ENCODE measurements around the gene LSM3.
A peak's percentile ranks its signal among the peaks of the same experiment; 100 is the strongest.

Gene LSM3

GRCh38 chr3:14178247-14179113 lies at the start of gene LSM3, which contains the start of gene XPC:
Gene LSM3 (plus strand): TSS chr3:14178817. CDS start chr3:14178861, 44 bp downstream.
Gene XPC (minus strand): TSS chr3:14178601. CDS start chr3:14178568, 33 bp downstream.
- Mint-ChIP-seq H3K27ac (peak within 1 kb of the TSS; percentile 99), H3K4me1 (ENCODE audit: low read depth) (peaks cover 66% of the 10 kb centered on the region), H3K4me3 (peak within 1 kb of the TSS; percentile 90), H3K36me3 (peaks cover 2% of the 10 kb centered on the region), H3K9me3 (ENCODE audit: low read depth) (no peaks in the 10 kb centered on the region), H3K27me3 (no peaks in the 10 kb centered on the region)

GRCh38 chr3:14129296-14129695 lies 49.3 kb upstream of the LSM3 start:
- no peak overlapping the region for H3K4me3 Mint-ChIP-seq
- peaks cover 29% of the 10 kb centered on the region for H3K4me1 Mint-ChIP-seq (ENCODE audit: low read depth)
- H3K27ac Mint-ChIP-seq, result no peak overlapping the region
- no peaks in the 10 kb centered on the region for H3K27me3 Mint-ChIP-seq
- H3K9me3 Mint-ChIP-seq (ENCODE audit: low read depth), result no peaks in the 10 kb centered on the region
- peaks cover 13% of the 10 kb centered on the region for H3K36me3 Mint-ChIP-seq

DNA sequence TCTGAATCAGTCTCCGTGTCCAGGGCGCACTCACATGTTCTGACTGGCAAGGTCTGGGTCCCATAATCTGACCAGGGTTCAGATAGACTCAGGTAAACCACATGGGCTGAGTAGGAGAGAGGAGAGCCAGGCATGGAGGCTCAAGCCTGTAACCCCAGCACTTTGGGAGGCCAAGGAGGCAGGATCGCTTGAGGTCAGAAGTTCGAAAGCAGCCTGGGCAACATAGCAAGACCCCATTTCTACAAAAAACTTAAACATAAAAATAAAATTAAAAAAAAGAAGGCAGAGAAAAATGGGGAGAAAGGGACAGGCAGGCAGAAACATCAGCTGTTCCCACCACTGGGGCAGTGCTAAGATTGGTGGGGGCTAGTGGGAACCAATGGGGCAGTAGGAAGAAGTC lies 48.4 kb upstream of the LSM3 start:
- Mint-ChIP-seq H3K4me3 (no peak overlapping the region), H3K27me3 (no peaks in the 10 kb centered on the region), H3K9me3 (ENCODE audit: low read depth) (no peaks in the 10 kb centered on the region), H3K27ac (no peak overlapping the region), H3K4me1 (ENCODE audit: low read depth) (peaks cover 29% of the 10 kb centered on the region), H3K36me3 (peaks cover 13% of the 10 kb centered on the region)

GRCh38 chr3:14130707-14131106 lies 47.9 kb upstream of the LSM3 start:
- Mint-ChIP-seq H3K27me3 (no peaks in the 10 kb centered on the region), H3K27ac (no peak overlapping the region), H3K4me1 (ENCODE audit: low read depth) (peaks cover 29% of the 10 kb centered on the region), H3K9me3 (ENCODE audit: low read depth) (no peaks in the 10 kb centered on the region), H3K4me3 (no peak overlapping the region), H3K36me3 (peaks cover 13% of the 10 kb centered on the region)

- H3K27me3 Mint-ChIP-seq, result no peaks in the 10 kb centered on the region
- no peak overlapping the region for H3K27ac Mint-ChIP-seq
- peaks cover 25% of the 10 kb centered on the region for H3K4me1 Mint-ChIP-seq (ENCODE audit: low read depth)
- peaks cover 17% of the 10 kb centered on the region for H3K36me3 Mint-ChIP-seq
- no peak overlapping the region for H3K4me3 Mint-ChIP-seq
- H3K9me3 Mint-ChIP-seq (ENCODE audit: low read depth), result no peaks in the 10 kb centered on the region
These were observed 47.5 kb upstream of the LSM3 start for GRCh38 chr3:14131134-14131533.

GRCh38 chr3:14132120-14132519 lies 46.5 kb upstream of the LSM3 start:
- H3K4me1 Mint-ChIP-seq (ENCODE audit: low read depth), result peaks cover 16% of the 10 kb centered on the region
- no peaks in the 10 kb centered on the region for H3K27me3 Mint-ChIP-seq
- H3K9me3 Mint-ChIP-seq (ENCODE audit: low read depth), result no peaks in the 10 kb centered on the region
- H3K27ac Mint-ChIP-seq, result no peak overlapping the region
- H3K36me3 Mint-ChIP-seq, result peaks cover 18% of the 10 kb centered on the region
- no peak overlapping the region for H3K4me3 Mint-ChIP-seq

- H3K4me1 Mint-ChIP-seq (ENCODE audit: low read depth), result peaks cover 10% of the 10 kb centered on the region
- H3K4me3 Mint-ChIP-seq, result no peak overlapping the region
- peaks cover 18% of the 10 kb centered on the region for H3K36me3 Mint-ChIP-seq
- no peaks in the 10 kb centered on the region for H3K9me3 Mint-ChIP-seq (ENCODE audit: low read depth)
- H3K27ac Mint-ChIP-seq, result no peak overlapping the region
- no peaks in the 10 kb centered on the region for H3K27me3 Mint-ChIP-seq
These were observed 45.9 kb upstream of the LSM3 start for GRCh38 chr3:14132689-14133088.

GRCh38 chr3:14133188-14133800 lies 45.3 kb upstream of the LSM3 start:
- Mint-ChIP-seq H3K4me3 (no peak overlapping the region), H3K36me3 (peaks cover 16% of the 10 kb centered on the region), H3K27me3 (no peaks in the 10 kb centered on the region), H3K4me1 (ENCODE audit: low read depth) (peaks cover 4% of the 10 kb centered on the region), H3K9me3 (ENCODE audit: low read depth) (no peaks in the 10 kb centered on the region), H3K27ac (no peak overlapping the region)

DNA sequence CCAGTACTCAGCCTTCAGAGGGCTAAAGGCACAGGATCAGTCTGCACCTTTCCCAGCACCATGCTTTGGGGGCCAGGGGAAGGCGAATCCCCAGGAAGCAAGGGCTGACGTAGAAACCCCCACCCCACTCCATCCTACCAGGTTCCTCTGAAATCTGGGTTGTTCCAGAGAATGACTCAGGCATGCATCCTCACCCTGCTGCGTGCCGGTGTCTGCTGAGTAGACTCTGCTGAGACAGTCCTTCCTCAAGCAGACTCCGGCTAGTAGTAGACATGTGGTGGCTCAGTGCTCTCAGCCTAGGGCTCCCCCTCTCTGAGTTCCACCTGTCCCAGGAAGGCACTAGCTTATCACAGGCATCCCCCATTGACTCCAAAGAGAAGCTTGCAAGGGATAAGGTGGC lies 44.7 kb upstream of the LSM3 start:
- no peak overlapping the region for H3K27ac Mint-ChIP-seq
- H3K36me3 Mint-ChIP-seq, result peaks cover 10% of the 10 kb centered on the region
- H3K4me3 Mint-ChIP-seq, result no peak overlapping the region
- H3K4me1 Mint-ChIP-seq (ENCODE audit: low read depth), result no peaks in the 10 kb centered on the region
- no peaks in the 10 kb centered on the region for H3K9me3 Mint-ChIP-seq (ENCODE audit: low read depth)
- no peaks in the 10 kb centered on the region for H3K27me3 Mint-ChIP-seq

DNA sequence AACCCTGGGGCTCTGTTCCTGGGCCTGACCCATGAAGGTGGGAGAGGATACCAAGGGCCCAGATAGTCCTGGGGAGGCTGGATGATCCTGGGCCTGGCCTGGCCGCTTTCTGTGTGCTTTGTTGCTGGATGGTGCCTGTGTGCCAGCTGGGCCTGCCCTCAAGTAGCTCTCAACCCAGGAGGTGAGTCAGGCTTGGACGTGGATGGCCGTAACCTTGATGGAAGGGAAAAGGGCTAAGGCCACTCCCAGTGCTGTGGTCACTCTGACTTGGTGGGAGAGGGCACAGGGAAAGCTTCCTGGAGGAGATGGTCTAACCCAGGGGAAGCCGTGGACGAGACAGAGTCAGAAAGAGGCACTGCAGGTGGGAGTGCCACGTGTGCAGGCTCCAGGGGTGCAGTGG lies 44.3 kb upstream of the LSM3 start:
- peaks cover 8% of the 10 kb centered on the region for H3K36me3 Mint-ChIP-seq
- no peak overlapping the region for H3K27ac Mint-ChIP-seq
- no peaks in the 10 kb centered on the region for H3K27me3 Mint-ChIP-seq
- no peaks in the 10 kb centered on the region for H3K9me3 Mint-ChIP-seq (ENCODE audit: low read depth)
- H3K4me3 Mint-ChIP-seq, result no peak overlapping the region
- no peaks in the 10 kb centered on the region for H3K4me1 Mint-ChIP-seq (ENCODE audit: low read depth)

DNA sequence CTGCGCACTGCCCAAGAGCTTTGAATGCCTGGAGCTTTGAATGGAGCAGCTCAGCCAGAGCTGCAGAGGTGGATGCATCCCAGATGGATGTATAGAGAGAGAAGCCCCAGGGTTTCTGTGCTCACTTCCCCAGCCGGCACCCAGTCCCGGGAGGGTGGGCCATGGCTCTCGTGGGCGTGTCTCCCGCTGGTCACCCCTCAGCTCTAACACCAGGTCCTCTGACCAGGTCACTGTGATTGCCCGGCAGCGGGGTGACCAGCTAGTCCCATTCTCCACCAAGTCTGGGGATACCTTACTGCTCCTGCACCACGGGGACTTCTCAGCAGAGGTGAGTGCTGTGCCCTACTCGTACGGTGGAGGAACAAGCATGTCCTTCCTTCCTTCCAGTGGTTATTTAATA lies 43.0 kb upstream of the LSM3 start:
- Mint-ChIP-seq H3K27me3 (no peaks in the 10 kb centered on the region), H3K36me3 (peaks cover 8% of the 10 kb centered on the region), H3K4me1 (ENCODE audit: low read depth) (peaks cover 3% of the 10 kb centered on the region)

DNA sequence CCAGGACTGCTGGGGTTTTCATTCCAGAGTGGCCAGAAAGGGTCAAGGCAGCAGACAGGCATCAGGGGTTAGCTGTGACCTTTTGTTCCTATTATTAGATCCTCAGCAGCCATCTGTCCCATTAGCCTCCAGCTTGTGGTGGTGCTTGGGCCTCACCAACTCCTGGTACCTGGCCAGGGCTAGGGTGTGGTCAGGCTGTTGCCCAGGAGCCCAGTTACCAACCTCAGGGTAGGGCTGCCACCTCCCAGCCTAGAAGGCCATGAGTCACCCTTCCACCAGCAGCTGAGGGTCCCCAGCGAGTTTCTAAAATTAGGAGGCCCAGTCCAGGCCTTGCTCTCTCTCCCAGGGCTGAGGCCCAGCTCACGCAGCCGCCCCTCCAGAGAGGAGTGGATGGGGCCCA lies 41.6 kb upstream of the LSM3 start:
- Mint-ChIP-seq H3K9me3 (ENCODE audit: low read depth) (no peaks in the 10 kb centered on the region), H3K4me3 (no peak overlapping the region), H3K36me3 (peaks cover 5% of the 10 kb centered on the region), H3K27me3 (no peaks in the 10 kb centered on the region), H3K4me1 (ENCODE audit: low read depth) (peaks cover 17% of the 10 kb centered on the region), H3K27ac (no peak overlapping the region)

More for the DNA sequence above, 43.0 kb upstream of the LSM3 start:
- no peak overlapping the region for H3K27ac Mint-ChIP-seq
- H3K4me3 Mint-ChIP-seq, result no peak overlapping the region
- H3K9me3 Mint-ChIP-seq (ENCODE audit: low read depth), result no peaks in the 10 kb centered on the region

GRCh38 chr3:14137445-14137844 lies 41.2 kb upstream of the LSM3 start:
- Mint-ChIP-seq H3K27ac (no peak overlapping the region), H3K36me3 (peaks cover 5% of the 10 kb centered on the region), H3K4me3 (no peak overlapping the region), H3K27me3 (no peaks in the 10 kb centered on the region), H3K9me3 (ENCODE audit: low read depth) (no peaks in the 10 kb centered on the region), H3K4me1 (ENCODE audit: low read depth) (peaks cover 21% of the 10 kb centered on the region)

DNA sequence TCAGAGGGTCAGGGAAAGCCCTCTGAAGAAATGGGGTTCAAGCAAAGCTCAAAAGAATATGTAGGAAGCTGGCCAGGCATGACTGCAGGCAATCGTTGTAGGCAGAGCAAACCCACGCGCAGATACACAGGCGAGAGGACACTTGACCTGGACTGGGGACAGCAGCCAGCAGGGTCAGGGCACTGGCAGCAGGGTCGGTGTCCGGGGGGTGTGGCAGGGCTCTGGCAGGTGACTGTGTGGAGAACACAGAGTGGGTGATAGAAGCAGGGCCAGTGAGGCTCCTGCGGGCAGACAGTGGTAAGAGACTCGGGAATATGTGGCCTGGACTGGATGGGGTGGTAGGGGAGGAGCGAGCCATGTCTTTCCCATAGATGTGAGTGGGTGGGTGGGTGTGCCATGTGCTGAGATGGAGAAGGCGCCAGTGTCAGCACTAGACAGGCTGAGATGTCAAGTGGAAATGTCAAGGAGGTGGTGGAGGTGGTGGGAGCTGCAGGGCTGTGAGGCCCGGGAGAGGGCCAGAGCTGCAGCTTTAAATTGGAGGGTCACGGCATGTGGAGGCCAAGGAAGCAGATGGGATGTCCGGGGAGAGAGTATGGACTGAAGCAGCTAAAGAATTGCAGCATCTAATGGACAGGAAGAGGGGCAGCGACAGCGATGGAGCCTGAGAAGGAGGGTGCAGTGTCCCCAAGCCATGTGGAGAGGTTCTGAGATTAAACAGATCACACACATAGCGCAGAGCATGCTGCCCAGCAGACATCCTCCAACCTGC lies 40.3 kb upstream of the LSM3 start:
- peaks cover 7% of the 10 kb centered on the region for H3K36me3 Mint-ChIP-seq
- H3K4me3 Mint-ChIP-seq, result no peak overlapping the region
- H3K27me3 Mint-ChIP-seq, result no peaks in the 10 kb centered on the region
- no peaks in the 10 kb centered on the region for H3K9me3 Mint-ChIP-seq (ENCODE audit: low read depth)
- H3K4me1 Mint-ChIP-seq (ENCODE audit: low read depth), result peaks cover 30% of the 10 kb centered on the region
- H3K27ac Mint-ChIP-seq, result no peak overlapping the region

Data from activated naive CD8-positive, alpha-beta T cell (primary cell).